PC-9 (cell line): ENCODE data around the gene MYL2. TPM values are rescaled to one million over a fixed set of nuclear protein-coding genes. Genes with fewer than 3 reads are reported as not detected.
"Not testable (repeated sequence)": the region's sequence is repeated elsewhere in the genome, so short reads cannot be mapped to it uniquely, and the experiment has no call there.

Experiments used
- BruUV-seq: library from RNA; stranded (reverse); fragments of 400-500 nt; replicated peaks from 2 replicates; lab custom pipeline; 2021; lab: Mats Ljungman, UMichigan
- CTCF ChIA-PET: fragments of 300-600 bp; sonication (Branson Sonifier 250); formaldehyde crosslinking; loops from one replicate; lab custom pipeline; 2022; ENCODE audit warnings: antibody characterized with exemption; lab: Charles Lee
- POLR2A ChIA-PET: fragments of 300-600 bp; sonication (Branson Sonifier 250); formaldehyde crosslinking; loops from one replicate; lab custom pipeline; 2022; ENCODE audit warnings: antibody characterized with exemption; ENCODE audit not compliant: unreplicated experiment; lab: Charles Lee
- DNase-seq, 2 experiments: peaks; one replicate each; pipeline versions ENCODE4 v3.0.0 to v3.0.0-alpha.2; 2015 to 2022; ENCODE audit warnings: mixed read lengths in 1 of 2
- H2AFZ ChIP-seq: fragments of 200-600 bp; sonication (generic); 2 replicates; pipeline ENCODE4 v1.8.1; 2017; ENCODE audit warnings: antibody characterized with exemption
- H3F3A ChIP-seq: fragments of 200-600 bp; sonication (generic); 2 replicates; pipeline ENCODE4 v1.8.1; 2017; ENCODE audit warnings: antibody characterized with exemption, mild to moderate bottlenecking, low read depth; ENCODE audit not compliant: insufficient read depth
- H3K27ac ChIP-seq: fragments of 200-600 bp; sonication (generic); 2 replicates; pipeline ENCODE4 v1.6.1; 2016; ENCODE audit warnings: mixed run types
- H3K27me3 ChIP-seq: fragments of 200-600 bp; sonication (generic); 2 replicates; pipeline ENCODE4 v1.6.1; 2016; ENCODE audit warnings: low read depth, mixed run types; ENCODE audit not compliant: insufficient read depth
- H3K36me3 ChIP-seq: fragments of 200-600 bp; sonication (generic); 2 replicates; pipeline ENCODE4 v1.6.1; 2016; ENCODE audit warnings: low read depth, mixed run types
- H3K4me1 ChIP-seq: fragments of 200-600 bp; sonication (generic); replicated peaks from 2 replicates; pipeline ENCODE4 v1.6.1; 2016; ENCODE audit warnings: mixed run types; ENCODE audit not compliant: insufficient read depth
- H3K4me2 ChIP-seq: fragments of 200-600 bp; sonication (generic); 2 replicates; pipeline ENCODE4 v1.6.1; 2017; ENCODE audit warnings: mixed run types
- H3K4me3 ChIP-seq: fragments of 200-600 bp; sonication (generic); 2 replicates; pipeline ENCODE4 v1.6.1; 2016; ENCODE audit warnings: mixed run types
- H3K79me2 ChIP-seq: fragments of 200-600 bp; sonication (generic); 2 replicates; pipeline ENCODE4 v1.6.1; 2017; ENCODE audit warnings: low read depth, mixed run types
- H3K9me2 ChIP-seq: fragments of 200-600 bp; sonication (generic); 2 replicates; pipeline ENCODE4 v1.8.1; 2017; ENCODE audit warnings: mild to moderate bottlenecking; ENCODE audit not compliant: insufficient read depth
- H3K9me3 ChIP-seq: fragments of 200-600 bp; sonication (generic); 2 replicates; pipeline ENCODE4 v1.8.1; 2016; ENCODE audit warnings: low read depth; ENCODE audit not compliant: insufficient read depth
- H4K20me1 ChIP-seq: fragments of 200-600 bp; sonication (generic); 2 replicates; pipeline ENCODE4 v1.8.1; 2017; ENCODE audit not compliant: insufficient read depth
- CTCF ChIP-seq: fragments of 200-600 bp; sonication (generic); conservative IDR thresholded peaks from 2 replicates; pipeline ENCODE4 v1.6.1; 2017; ENCODE audit warnings: mixed run types, antibody characterized with exemption, mild to moderate bottlenecking, moderate library complexity
- EZH2 ChIP-seq: fragments of 200-600 bp; sonication (generic); IDR thresholded peaks from 2 replicates; pipeline ENCODE4 v1.8.0; 2017; ENCODE audit warnings: antibody characterized with exemption, low read depth
- intact Hi-C: fragments of 100-400 bp; cut with micrococcal nuclease; formaldehyde crosslinking; loops from one replicate; pipeline ENCODE4 v1.10.0; 2022; ENCODE audit not compliant: unreplicated experiment
- total RNA-seq: library from RNA; stranded (reverse); gene quantifications from 2 replicates; pipeline ENCODE4 v1.2.3, GENCODE V29; 2021

The MYL2 gene
- total RNA-seq, 1 experiment from 2014 or later: not detected

- Histone ChIP-seq H3K79me2 (no peaks in the 10 kb centered on the region), H3K4me1 (no peaks in the 10 kb centered on the region), H3F3A (no peaks in the 10 kb centered on the region), H3K9me3 (no peaks in the 10 kb centered on the region), H3K27me3 (peaks cover 89% of the 10 kb centered on the region), H3K9me2 (no peaks in the 10 kb centered on the region), H3K4me3 (no peak overlapping the region), H3K36me3 (no peaks in the 10 kb centered on the region), H2AFZ (no peak overlapping the region), H4K20me1 (no peaks in the 10 kb centered on the region), H3K27ac (no peak overlapping the region), H3K4me2 (no peak overlapping the region)
- ChIA-PET CTCF (interaction anchor here (1.2 kb wide), 1 partner anchor 24 kb away, joined by 4 read pairs; no protein-coding TSS in a partner anchor), POLR2A (no interaction called here)
- no peak for DNase-seq
- no peak for TF ChIP-seq EZH2
- TF ChIP-seq CTCF: no peak
- intact Hi-C loops: no loop called here
- BruUV-seq: no TSS peak
Observed at GRCh38 chr12:110960795-110961194, 40.4 kb upstream of the MYL2 start.

- Histone ChIP-seq H3K27me3 (peaks cover 89% of the 10 kb centered on the region), H2AFZ (no peak overlapping the region), H3K4me1 (no peaks in the 10 kb centered on the region), H3K9me2 (no peaks in the 10 kb centered on the region), H3K36me3 (no peaks in the 10 kb centered on the region), H3K4me2 (no peak overlapping the region; the same call in 1 of the 2 replicates), H3K79me2 (no peaks in the 10 kb centered on the region), H3K9me3 (no peaks in the 10 kb centered on the region), H3K27ac (no peak overlapping the region), H3F3A (no peaks in the 10 kb centered on the region), H3K4me3 (no peak overlapping the region), H4K20me1 (no peaks in the 10 kb centered on the region)
- BruUV-seq: no TSS peak
- TF ChIP-seq EZH2 (no peak), CTCF (no peak)
- DNase-seq: no peak
- POLR2A ChIA-PET: no interaction called here
- intact Hi-C loops: no loop called here
- CTCF ChIA-PET: no interaction called here
Observed at GRCh38 chr12:110957652-110958051, 37.3 kb upstream of the MYL2 start.

GRCh38 chr12:110957159-110957558 lies 36.8 kb upstream of the MYL2 start:
- Histone ChIP-seq H3K4me1 (no peaks in the 10 kb centered on the region), H3K9me3 (no peaks in the 10 kb centered on the region), H3K79me2 (no peaks in the 10 kb centered on the region), H3K9me2 (no peaks in the 10 kb centered on the region), H4K20me1 (no peaks in the 10 kb centered on the region), H3K27ac (no peak overlapping the region), H3F3A (no peaks in the 10 kb centered on the region), H3K4me3 (no peak overlapping the region), H2AFZ (no peak overlapping the region), H3K27me3 (peaks cover 87% of the 10 kb centered on the region), H3K36me3 (no peaks in the 10 kb centered on the region), H3K4me2 (no peak overlapping the region)
- no TSS peak for BruUV-seq
- no peak for DNase-seq
- intact Hi-C loops: no loop called here
- POLR2A ChIA-PET: no interaction called here
- TF ChIP-seq CTCF (no peak), EZH2 (no peak)
- CTCF ChIA-PET: no interaction called here

GRCh38 chr12:110950867-110951266 lies 30.5 kb upstream of the MYL2 start:
- H3K4me2 ChIP-seq, intact Hi-C loops, H3K36me3 ChIP-seq, DNase-seq, H3K4me1 ChIP-seq, H3K4me3 ChIP-seq, H3F3A ChIP-seq, H3K79me2 ChIP-seq, POLR2A ChIA-PET, BruUV-seq, CTCF ChIA-PET, H4K20me1 ChIP-seq, H2AFZ ChIP-seq, H3K27ac ChIP-seq, H3K9me2 ChIP-seq, H3K9me3 ChIP-seq: not testable (repeated sequence)
- peaks cover 33% of the 10 kb centered on the region; the same call in 1 of the 2 replicates for H3K27me3 ChIP-seq

- H3K4me2 ChIP-seq, H3K79me2 ChIP-seq, H3K27ac ChIP-seq, POLR2A ChIA-PET, H3F3A ChIP-seq, H3K9me2 ChIP-seq, H3K4me3 ChIP-seq, H2AFZ ChIP-seq, H3K36me3 ChIP-seq, H3K4me1 ChIP-seq, CTCF ChIA-PET, BruUV-seq, DNase-seq, H4K20me1 ChIP-seq, H3K9me3 ChIP-seq, intact Hi-C loops: not testable (repeated sequence)
- peaks cover 29% of the 10 kb centered on the region; the same call in 1 of the 2 replicates for H3K27me3 ChIP-seq
Observed at GRCh38 chr12:110950466-110950865, 30.1 kb upstream of the MYL2 start.
